ENCODE data around the gene HIGD2B. TPM values are rescaled to one million over a fixed set of nuclear protein-coding genes. Genes with fewer than 3 reads are reported as not detected.
"Not testable (repeated sequence)": the region's sequence is repeated elsewhere in the genome, so short reads cannot be mapped to it uniquely, and the experiment has no call there.

The HIGD2B gene
- under 1 TPM in 1 of 6 donors, not detected in 5; 0.27 TPM for polyA plus RNA-seq (ENCODE audit: low read depth in 6 of 6)

DNA sequence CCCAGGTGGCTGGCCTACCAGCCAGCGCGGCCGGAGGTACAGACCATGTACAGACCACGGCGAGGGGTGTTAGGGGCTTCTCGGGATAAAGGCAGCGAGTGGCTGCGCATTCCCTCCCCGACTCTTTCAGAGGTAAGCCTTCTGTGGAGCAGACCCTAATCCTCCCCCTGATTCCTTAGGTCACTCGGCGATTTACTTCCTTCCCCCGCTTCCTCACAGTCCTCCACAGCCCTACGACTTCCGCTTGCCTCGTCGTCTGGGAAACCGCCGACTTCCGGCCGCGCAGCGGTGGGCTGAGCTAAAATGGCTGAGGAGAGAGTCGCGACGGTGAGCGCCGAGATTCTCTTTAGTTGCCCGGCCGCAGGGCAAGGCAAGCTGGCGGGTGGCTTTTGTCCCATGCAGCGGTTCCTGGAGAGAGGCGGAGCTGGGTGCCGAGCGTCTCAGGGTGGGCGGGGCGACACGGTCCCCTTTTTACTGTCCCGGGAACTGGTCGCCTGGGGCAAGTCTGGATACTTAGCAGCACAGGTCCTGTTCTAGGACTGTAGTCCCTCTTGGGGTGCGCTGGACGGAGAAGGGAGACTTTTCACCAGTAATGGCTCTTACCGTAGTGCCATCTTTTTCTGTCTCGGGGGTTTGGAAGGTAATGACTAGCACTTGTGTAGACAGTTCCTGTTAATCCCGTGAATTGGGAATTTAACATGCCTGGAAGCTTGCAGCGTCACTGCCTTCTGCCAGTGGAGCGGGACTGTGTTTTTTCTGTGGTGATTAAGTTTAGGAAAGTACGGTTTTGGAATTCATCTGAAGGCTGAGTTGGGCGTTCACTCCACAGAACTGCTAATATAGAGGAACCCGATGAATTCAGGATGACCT lies at the start of gene HIGD2B, which contains the start of gene BBS4:
Gene HIGD2B (minus strand): TSS at position 258 of the 870 bp plus-strand sequence. CDS start 9,808 bp downstream, outside the sequence.
Gene BBS4 (plus strand): TSS at position 283 of the 870 bp plus-strand sequence. CDS start 21 bp downstream, at position 304.
- Mint-ChIP-seq H3K36me3 (no peaks in the 10 kb centered on the region), H3K4me1 (peaks cover 14 to 18% (median 14%) of the 10 kb centered on the region in 3 donors), H3K27ac (peak within 1 kb of the TSS; percentile 95 to 99 (median 98)), H3K27me3 (no peaks in the 10 kb centered on the region), H3K4me3 (peak within 1 kb of the TSS; percentile 96 to 99 (median 98)), H3K9me3 (no peaks in the 10 kb centered on the region)
- ATAC-seq (ENCODE audit: low read depth in 2 of 2) = peak; percentile 95
- DNase-seq = peak; percentile 86

DNA sequence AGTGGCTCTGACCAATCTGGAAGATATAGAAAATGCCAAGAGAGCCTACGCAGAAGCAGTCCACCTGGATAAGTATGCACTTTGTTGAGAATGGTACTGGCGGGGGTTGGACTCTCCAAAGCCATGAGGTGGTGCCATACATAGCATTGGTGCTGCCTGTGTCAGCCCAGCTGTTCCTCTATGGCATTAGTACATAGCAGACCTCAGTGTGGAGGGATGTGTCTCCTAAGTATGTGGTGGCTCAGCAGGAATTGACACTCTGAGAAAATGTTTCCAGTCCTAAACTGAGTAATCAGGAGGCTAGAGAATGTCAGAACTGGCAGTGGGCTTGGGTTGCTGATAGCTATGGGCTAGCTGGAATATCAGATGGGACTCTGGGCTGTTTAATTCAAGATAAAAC lies 49.1 kb upstream of the HIGD2B start:
- peaks cover 12 to 26% (median 13%) of the 10 kb centered on the region in 3 donors for H3K4me1 Mint-ChIP-seq
- peak overlapping the region in 2 of 6 donors; percentile 6 to 20 for H3K27ac Mint-ChIP-seq
- ATAC-seq (ENCODE audit: low read depth in 2 of 2) = no peak
- no peak for DNase-seq
- H3K36me3 Mint-ChIP-seq = peaks cover 21 to 22% of the 10 kb centered on the region in 2 donors
- no peaks in the 10 kb centered on the region for H3K27me3 Mint-ChIP-seq
- no peak overlapping the region for H3K4me3 Mint-ChIP-seq
- no peaks in the 10 kb centered on the region for H3K9me3 Mint-ChIP-seq

DNA sequence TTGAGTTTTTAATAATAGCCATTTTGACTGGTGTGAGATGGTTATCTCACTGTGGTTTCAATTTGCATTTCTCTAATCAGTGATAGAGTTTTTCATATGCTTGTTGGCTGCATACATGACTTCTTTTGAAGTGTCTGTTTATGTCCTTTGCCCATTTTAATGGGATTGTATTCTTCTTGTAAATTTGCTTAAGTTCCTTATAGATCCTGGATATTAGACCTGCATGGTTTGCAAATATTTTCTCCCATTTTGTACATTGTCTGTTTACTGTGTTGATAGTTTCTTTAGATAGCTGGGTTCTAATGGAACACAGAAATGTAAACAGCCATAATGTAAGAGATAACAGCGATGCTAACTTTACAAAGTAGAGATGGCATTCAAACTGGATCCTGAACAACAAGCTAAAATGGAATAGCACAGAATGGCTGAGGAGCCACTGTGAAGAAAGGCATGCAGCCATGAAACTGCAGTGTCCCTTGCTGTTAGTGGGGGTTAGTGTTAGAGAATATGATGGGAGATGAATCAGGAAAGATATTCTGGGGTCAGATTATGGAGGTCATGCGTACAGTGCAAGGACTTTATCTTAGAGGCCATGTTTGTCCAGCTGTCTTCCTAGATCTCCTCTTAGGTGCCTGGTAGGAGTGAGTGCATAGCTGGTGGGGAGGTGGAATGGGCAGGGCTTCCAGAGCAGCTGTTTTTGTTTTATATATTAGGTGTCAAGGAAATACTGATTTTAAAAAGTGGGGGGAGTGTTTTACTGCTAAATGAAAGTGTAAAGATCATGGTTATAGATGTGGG lies 48.2 kb upstream of the HIGD2B start:
- peaks cover 3 to 16% (median 4%) of the 10 kb centered on the region in 3 donors for H3K4me1 Mint-ChIP-seq
- peaks cover 15 to 21% of the 10 kb centered on the region in 2 donors for H3K36me3 Mint-ChIP-seq
- ATAC-seq (ENCODE audit: low read depth in 2 of 2) (no peak), DNase-seq (no peak)
- H3K9me3 Mint-ChIP-seq = no peaks in the 10 kb centered on the region
- H3K4me3 Mint-ChIP-seq = no peak overlapping the region
- H3K27ac Mint-ChIP-seq = peak overlapping the region in 5 of 6 donors; percentile 1 to 84 (median 17)
- no peaks in the 10 kb centered on the region for H3K27me3 Mint-ChIP-seq

- peaks cover 7 to 15% of the 10 kb centered on the region in 2 donors for H3K36me3 Mint-ChIP-seq
- no peaks in the 10 kb centered on the region for H3K9me3 Mint-ChIP-seq
- peak overlapping the region in 3 of 6 donors; percentile 61 to 86 (median 66) for H3K27ac Mint-ChIP-seq
- H3K27me3 Mint-ChIP-seq = no peaks in the 10 kb centered on the region
- DNase-seq (no peak), ATAC-seq (ENCODE audit: low read depth in 2 of 2) (no peak)
- H3K4me1 Mint-ChIP-seq = peaks cover 0 to 10% (median 1%) of the 10 kb centered on the region in 3 donors
- H3K4me3 Mint-ChIP-seq = no peak overlapping the region
Measured at GRCh38 chr15:72732516-72732915, 46.5 kb upstream of the HIGD2B start.

GRCh38 chr15:72732086-72732485 lies 46.1 kb upstream of the HIGD2B start:
- peaks cover 7 to 15% of the 10 kb centered on the region in 2 donors for H3K36me3 Mint-ChIP-seq
- H3K4me3 Mint-ChIP-seq = no peak overlapping the region
- H3K27ac Mint-ChIP-seq = peak overlapping the region in 1 of 6 donors; percentile 66
- H3K27me3 Mint-ChIP-seq = no peaks in the 10 kb centered on the region
- peaks cover 0 to 10% (median 1%) of the 10 kb centered on the region in 3 donors for H3K4me1 Mint-ChIP-seq
- no peak for DNase-seq
- no peak for ATAC-seq (ENCODE audit: low read depth in 2 of 2)
- H3K9me3 Mint-ChIP-seq = no peaks in the 10 kb centered on the region

DNA sequence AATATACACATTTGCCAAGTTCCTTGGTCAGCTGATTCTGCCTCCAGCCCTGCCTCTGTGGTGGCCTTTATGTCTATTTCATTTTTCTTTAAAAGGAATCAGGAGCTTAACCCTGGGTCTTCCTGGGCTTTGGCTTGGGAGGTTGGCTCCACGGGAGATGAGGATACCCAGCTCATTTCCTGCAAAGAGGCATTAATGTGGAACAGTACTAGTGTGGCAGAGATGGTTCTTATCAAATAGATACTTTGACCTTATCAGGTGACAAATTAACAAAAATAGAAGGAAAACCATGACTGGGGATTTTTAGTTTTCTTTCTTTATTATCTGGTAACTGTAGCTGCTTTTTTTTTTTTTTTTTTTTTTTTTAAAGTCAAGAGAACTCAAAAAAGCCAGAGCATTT lies 42.8 kb upstream of the HIGD2B start:
- H3K4me1 Mint-ChIP-seq = peaks cover 0 to 3% (median 1%) of the 10 kb centered on the region in 3 donors
- H3K27me3 Mint-ChIP-seq = no peaks in the 10 kb centered on the region
- peaks cover 0 to 6% of the 10 kb centered on the region in 2 donors for H3K36me3 Mint-ChIP-seq
- H3K4me3 Mint-ChIP-seq = no peak overlapping the region
- no peaks in the 10 kb centered on the region for H3K9me3 Mint-ChIP-seq
- no peak for ATAC-seq (ENCODE audit: low read depth in 2 of 2)
- peak overlapping the region in 1 of 6 donors; percentile 50 for H3K27ac Mint-ChIP-seq
- no peak for DNase-seq

DNA sequence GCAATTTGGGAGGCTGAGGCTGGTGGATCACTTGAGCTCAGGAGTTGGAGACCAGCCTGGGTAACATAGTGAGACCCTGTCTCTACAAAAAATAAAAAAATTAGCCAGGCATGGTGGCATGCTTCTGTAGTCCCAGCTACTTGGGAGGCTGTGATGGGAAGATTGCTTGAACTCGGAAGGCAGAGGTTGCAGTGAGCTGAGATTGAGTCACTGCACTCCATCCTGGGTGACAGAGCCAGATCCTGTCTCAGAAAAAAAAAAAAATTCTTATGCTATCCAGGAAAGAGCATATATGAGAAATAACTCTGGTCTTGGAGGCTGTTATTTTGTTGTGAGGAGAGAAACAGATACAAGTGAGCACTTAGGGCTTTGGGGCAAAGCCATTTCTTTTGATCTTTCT lies 42.3 kb upstream of the HIGD2B start:
- H3K4me1 Mint-ChIP-seq; H3K9me3 Mint-ChIP-seq; H3K27ac Mint-ChIP-seq; DNase-seq; ATAC-seq (ENCODE audit: low read depth in 2 of 2); H3K27me3 Mint-ChIP-seq; H3K4me3 Mint-ChIP-seq: not testable (repeated sequence)
- H3K36me3 Mint-ChIP-seq = peaks cover 0 to 10% of the 10 kb centered on the region in 2 donors

DNA sequence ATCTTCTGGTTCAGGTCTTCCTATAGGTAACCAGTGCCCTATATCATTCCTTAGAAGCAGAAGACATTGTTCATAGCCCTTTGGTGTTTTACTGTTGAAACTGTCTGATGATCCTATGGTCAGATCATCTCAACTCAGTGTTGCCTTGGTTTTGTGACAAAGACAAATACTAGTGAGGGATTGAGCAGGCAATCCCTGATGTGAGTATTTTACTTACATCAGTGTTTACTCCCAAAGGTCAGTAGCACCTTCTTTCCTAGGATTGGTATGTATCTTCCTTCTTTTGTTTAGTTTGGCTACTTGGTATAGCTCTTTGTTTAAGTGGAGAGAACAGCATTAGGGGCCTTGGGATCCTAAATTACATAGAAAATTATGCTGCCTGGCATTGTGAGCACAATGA lies 41.2 kb upstream of the HIGD2B start:
- ATAC-seq (ENCODE audit: low read depth in 2 of 2) (no peak), DNase-seq (no peak)
- H3K4me3 Mint-ChIP-seq = no peak overlapping the region
- H3K36me3 Mint-ChIP-seq = peaks cover 0 to 4% of the 10 kb centered on the region in 2 donors
- peaks cover 0 to 3% (median 1%) of the 10 kb centered on the region in 3 donors for H3K4me1 Mint-ChIP-seq
- no peaks in the 10 kb centered on the region for H3K9me3 Mint-ChIP-seq
- no peaks in the 10 kb centered on the region for H3K27me3 Mint-ChIP-seq
- H3K27ac Mint-ChIP-seq = no peak overlapping the region

DNA sequence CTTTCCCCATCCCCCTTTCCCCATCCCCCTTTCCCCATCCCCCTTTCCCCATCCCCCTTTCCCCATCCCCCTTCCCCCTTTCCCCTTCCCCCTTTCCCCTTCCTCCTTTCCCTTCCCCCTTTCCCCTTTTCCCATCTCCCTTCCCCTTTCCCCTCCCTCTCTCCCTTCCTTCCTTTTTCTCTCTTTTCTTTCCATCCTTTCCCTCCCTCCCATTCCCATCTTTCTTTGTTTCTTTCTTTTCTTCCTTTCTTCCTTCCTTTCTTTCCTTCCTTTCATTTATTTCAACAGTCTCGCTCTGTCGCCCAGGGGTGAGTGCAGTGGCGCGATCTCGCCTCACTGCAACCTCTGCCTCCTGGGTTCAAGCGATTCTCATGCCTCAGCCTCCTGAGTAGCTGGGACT lies 39.9 kb upstream of the HIGD2B start:
- DNase-seq; ATAC-seq (ENCODE audit: low read depth in 2 of 2); H3K4me3 Mint-ChIP-seq; H3K9me3 Mint-ChIP-seq; H3K36me3 Mint-ChIP-seq; H3K27me3 Mint-ChIP-seq; H3K4me1 Mint-ChIP-seq: not testable (repeated sequence)
- H3K27ac Mint-ChIP-seq = peak overlapping the region in 1 of 6 donors; percentile 75

DNA sequence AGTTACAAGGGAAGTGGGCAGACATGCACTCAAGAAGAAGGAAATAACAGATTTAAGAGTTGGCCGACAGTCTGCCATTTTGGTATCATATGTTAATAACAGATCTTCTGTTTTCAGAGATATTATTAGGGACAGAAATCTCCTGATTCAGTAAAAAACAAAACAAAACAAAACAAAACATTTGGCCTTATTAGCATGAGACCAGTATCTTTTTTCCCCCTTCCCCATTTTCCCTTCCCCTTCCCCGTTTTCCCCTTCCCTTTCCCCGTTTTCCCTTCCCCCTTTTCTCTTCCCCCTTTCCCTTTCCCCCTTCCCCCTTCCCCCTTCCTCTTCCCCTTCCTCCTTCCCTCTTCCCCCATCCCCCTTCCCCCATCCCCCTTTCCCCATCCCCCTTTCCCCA lies 39.5 kb upstream of the HIGD2B start:
- Mint-ChIP-seq H3K4me3 (no peak overlapping the region), H3K9me3 (no peaks in the 10 kb centered on the region), H3K4me1 (peaks cover 0 to 3% (median 1%) of the 10 kb centered on the region in 3 donors), H3K36me3 (peaks cover 0 to 4% of the 10 kb centered on the region in 2 donors), H3K27me3 (no peaks in the 10 kb centered on the region), H3K27ac (no peak overlapping the region)
- DNase-seq (no peak), ATAC-seq (ENCODE audit: low read depth in 2 of 2) (no peak)

GRCh38 chr15:72724028-72724427 lies 38.0 kb upstream of the HIGD2B start:
- no peaks in the 10 kb centered on the region for H3K9me3 Mint-ChIP-seq
- peaks cover 0 to 4% of the 10 kb centered on the region in 2 donors for H3K36me3 Mint-ChIP-seq
- H3K27me3 Mint-ChIP-seq = no peaks in the 10 kb centered on the region
- H3K4me3 Mint-ChIP-seq = no peak overlapping the region
- ATAC-seq (ENCODE audit: low read depth in 2 of 2) (no peak), DNase-seq (no peak)
- H3K4me1 Mint-ChIP-seq = peaks cover 0 to 3% (median 1%) of the 10 kb centered on the region in 3 donors
- H3K27ac Mint-ChIP-seq = no peak overlapping the region

- DNase-seq = peak; percentile 30
- peaks cover 0 to 3% (median 0%) of the 10 kb centered on the region in 3 donors for H3K4me1 Mint-ChIP-seq
Measured at GRCh38 chr15:72722071-72722696, 36.2 kb upstream of the HIGD2B start.

More at GRCh38 chr15:72722071-72722696, 36.2 kb upstream of the HIGD2B start:
- H3K27me3 Mint-ChIP-seq = no peaks in the 10 kb centered on the region
- no peak overlapping the region for H3K4me3 Mint-ChIP-seq
- H3K36me3 Mint-ChIP-seq = peaks cover 16 to 17% of the 10 kb centered on the region in 2 donors
- no peak overlapping the region for H3K27ac Mint-ChIP-seq
- ATAC-seq (ENCODE audit: low read depth in 2 of 2) = no peak
- H3K9me3 Mint-ChIP-seq = no peaks in the 10 kb centered on the region
